ENCODE data around the gene PFKP. TPM values are rescaled to one million over a fixed set of nuclear protein-coding genes. Genes with fewer than 3 reads are reported as not detected.

Gene PFKP
- total RNA-seq, 4 donors from 2014 or later: 22.2 to 83.9 (median 34.0) TPM

GRCh38 chr10:3108033-3108432 lies 40.7 kb downstream of the PFKP start:
- DNase-seq (ENCODE audit: low spot score) (no peak), ATAC-seq (ENCODE audit: low FRiP score) (no peak)
- TF ChIP-seq CTCF (IDR thresholded peaks at IDR 0.05): no peak

GRCh38 chr10:3108575-3109105 lies 41.3 kb downstream of the PFKP start:
- TF ChIP-seq CTCF (IDR thresholded peaks at IDR 0.05): no peak
- DNase-seq (ENCODE audit: low spot score) (no peak), ATAC-seq (ENCODE audit: low FRiP score) (no peak)

- no peak for TF ChIP-seq CTCF (IDR thresholded peaks at IDR 0.05)
- no peak for DNase-seq (ENCODE audit: low spot score)
- no peak for ATAC-seq (ENCODE audit: low FRiP score)
Observed at GRCh38 chr10:3109196-3109595, 41.8 kb downstream of the PFKP start.

- DNase-seq (ENCODE audit: low spot score) (no peak), ATAC-seq (ENCODE audit: low FRiP score) (no peak)
- TF ChIP-seq CTCF (IDR thresholded peaks at IDR 0.05): no peak
Observed at GRCh38 chr10:3109633-3110032, 42.3 kb downstream of the PFKP start.

GRCh38 chr10:3110782-3111620 lies 43.7 kb downstream of the PFKP start:
- no peak for TF ChIP-seq CTCF (IDR thresholded peaks at IDR 0.05)
- no peak for ATAC-seq (ENCODE audit: low FRiP score)
- no peak for DNase-seq (ENCODE audit: low spot score)

- no peak for ATAC-seq (ENCODE audit: low FRiP score)
- TF ChIP-seq CTCF (IDR thresholded peaks at IDR 0.05): no peak
- DNase-seq (ENCODE audit: low spot score): no peak
Observed at GRCh38 chr10:3111621-3112163, 44.3 kb downstream of the PFKP start.

GRCh38 chr10:3113343-3113720 lies 46.0 kb downstream of the PFKP start:
- TF ChIP-seq CTCF (IDR thresholded peaks at IDR 0.05): no peak
- no peak for ATAC-seq (ENCODE audit: low FRiP score)
- no peak for DNase-seq (ENCODE audit: low spot score)

Data from omental fat pad (tissue), 4 donors.